ENCODE data around the gene TTL. TPM values are rescaled to one million over a fixed set of nuclear protein-coding genes. Genes with fewer than 3 reads are reported as not detected.
"Not testable (repeated sequence)": the region's sequence is repeated elsewhere in the genome, so short reads cannot be mapped to it uniquely, and the experiment has no call there.

TTL gene
- total RNA-seq, 6 donors from 2014 or later: 11.5 to 45.4 (median 27.8) TPM

GRCh38 chr2:112528541-112528940, 46.6 kb downstream of the TTL start:
- no peak for TF ChIP-seq EP300 (IDR thresholded peaks at IDR 0.05)
- TF ChIP-seq POLR2AphosphoS5 (IDR thresholded peaks at IDR 0.05): no peak
- no peak for TF ChIP-seq CTCF (IDR thresholded peaks at IDR 0.05)
- TF ChIP-seq POLR2A (IDR thresholded peaks at IDR 0.05): no peak
- WGBS, 2 donors: 87 to 88% methylated on average over 5 of the region's 5 CpGs
- no peak for DNase-seq

GRCh38 chr2:112529757-112530156, 47.8 kb downstream of the TTL start:
- Histone ChIP-seq H3K9me3 (no peaks in the 10 kb centered on the region), H3K4me3 (no peak overlapping the region), H3K27me3 (no peaks in the 10 kb centered on the region), H3K36me3 (peaks cover 5 to 33% (median 18%) of the 10 kb centered on the region in 4 donors), H3K27ac (no peak overlapping the region), H3K4me1 (no peaks in the 10 kb centered on the region)
- DNase-seq: no peak
- no peak for TF ChIP-seq POLR2AphosphoS5 (IDR thresholded peaks at IDR 0.05)
- no peak for TF ChIP-seq POLR2A (IDR thresholded peaks at IDR 0.05)
- TF ChIP-seq EP300 (IDR thresholded peaks at IDR 0.05): no peak
- TF ChIP-seq CTCF (IDR thresholded peaks at IDR 0.05): no peak
- no peak for ATAC-seq (ENCODE audit: low FRiP score in 2 of 2)
- WGBS, 2 donors: 75 to 76% methylated on average over 4 of the region's 4 CpGs

More at GRCh38 chr2:112528541-112528940, 46.6 kb downstream of the TTL start:
- Histone ChIP-seq H3K27me3 (no peaks in the 10 kb centered on the region), H3K36me3 (peaks cover 5 to 33% (median 18%) of the 10 kb centered on the region in 4 donors), H3K4me3 (no peak overlapping the region), H3K9me3 (no peaks in the 10 kb centered on the region), H3K4me1 (no peaks in the 10 kb centered on the region), H3K27ac (no peak overlapping the region)
- ATAC-seq (ENCODE audit: low FRiP score in 2 of 2): no peak

- no peak for TF ChIP-seq EP300 (IDR thresholded peaks at IDR 0.05)
- TF ChIP-seq CTCF (IDR thresholded peaks at IDR 0.05): no peak
- TF ChIP-seq POLR2A (IDR thresholded peaks at IDR 0.05): no peak
- Histone ChIP-seq H3K4me1 (no peaks in the 10 kb centered on the region), H3K27ac (no peak overlapping the region), H3K27me3 (no peaks in the 10 kb centered on the region), H3K9me3 (no peaks in the 10 kb centered on the region), H3K36me3 (peaks cover 5 to 33% (median 18%) of the 10 kb centered on the region in 4 donors), H3K4me3 (no peak overlapping the region)
- ATAC-seq (ENCODE audit: low FRiP score in 2 of 2): no peak
- DNase-seq: no peak
- WGBS, 2 donors: 88 to 96% methylated on average over 4 of the region's 4 CpGs
Observed at GRCh38 chr2:112530728-112531127, 48.8 kb downstream of the TTL start.

- WGBS, 2 donors: 77 to 85% methylated on average over 1 of the region's 1 CpG
- TF ChIP-seq CTCF (IDR thresholded peaks at IDR 0.05) (no peak), EP300 (IDR thresholded peaks at IDR 0.05) (no peak), POLR2AphosphoS5 (IDR thresholded peaks at IDR 0.05) (no peak), POLR2A (IDR thresholded peaks at IDR 0.05) (no peak)
- DNase-seq: no peak
Observed at GRCh38 chr2:112534826-112535225, 52.9 kb downstream of the TTL start.

GRCh38 chr2:112536665-112537064, 54.7 kb downstream of the TTL start:
- not testable (repeated sequence) for H3K36me3 ChIP-seq; H3K9me3 ChIP-seq; ATAC-seq (ENCODE audit: low FRiP score in 2 of 2); H3K4me3 ChIP-seq; DNase-seq; H3K27me3 ChIP-seq; H3K27ac ChIP-seq; H3K4me1 ChIP-seq

More at GRCh38 chr2:112534826-112535225, 52.9 kb downstream of the TTL start:
- H3K27me3 ChIP-seq: no peaks in the 10 kb centered on the region
- no peak overlapping the region for H3K27ac ChIP-seq
- no peak overlapping the region for H3K4me3 ChIP-seq
- H3K9me3 ChIP-seq: no peaks in the 10 kb centered on the region
- no peak for ATAC-seq (ENCODE audit: low FRiP score in 2 of 2)
- H3K36me3 ChIP-seq: peaks cover 0 to 16% (median 7%) of the 10 kb centered on the region in 4 donors
- no peaks in the 10 kb centered on the region for H3K4me1 ChIP-seq

Measured in upper lobe of left lung (tissue), 6 donors.